Natural killer cell treated with Interleukin-12 subunit alpha and Interleukin-12 subunit beta and Interleukin-15 and Interleukin-18, amount 100 ng/mL, for 72 hours (primary cell): ENCODE measurements around the gene CARD8. TPM values are rescaled to one million over a fixed set of nuclear protein-coding genes. Genes with fewer than 3 reads are reported as not detected.
"Not testable (repeated sequence)": the region's sequence is repeated elsewhere in the genome, so short reads cannot be mapped to it uniquely, and the experiment has no call there.

Source experiments
- ATAC-seq, 2 donors: fragments of 150-1000 bp; cut with Tn5 transposase in 1 of 2; sonication (Bioruptor Pico), chemical (Tn5 transposase) in 1 of 2; 2 replicates each; pipeline ENCODE4 v1.10.0; 2021
- DNase-seq: peaks from one replicate; pipeline ENCODE4 v3.0.0; 2022; ENCODE audit warnings: low spot score
- H3K27ac Mint-ChIP-seq, 2 donors: 1 replicate in 1 of 2; 2 replicates in 1 of 2; pipeline ENCODE4 v1.8.0; 2022; ENCODE audit warnings: mixed read lengths in 2 of 2, mild to moderate bottlenecking in 1 of 2, moderate library complexity in 1 of 2
- H3K27me3 Mint-ChIP-seq, 2 donors: 1 replicate in 1 of 2; 2 replicates in 1 of 2; pipeline ENCODE4 v1.8.0; 2022; ENCODE audit warnings: mixed read lengths in 2 of 2
- H3K36me3 Mint-ChIP-seq: one replicate; pipeline ENCODE4 v1.8.0; 2022; ENCODE audit warnings: mixed read lengths
- H3K4me1 Mint-ChIP-seq, 2 donors: 1 replicate in 1 of 2; 2 replicates in 1 of 2; pipeline ENCODE4 v1.8.0; 2022; ENCODE audit warnings: low read depth in 2 of 2, mixed read lengths in 2 of 2, mild to moderate bottlenecking in 1 of 2
- H3K4me3 Mint-ChIP-seq: one replicate; pipeline ENCODE4 v1.8.0; 2022; ENCODE audit warnings: mixed read lengths
- H3K9me3 Mint-ChIP-seq: 2 replicates; pipeline ENCODE4 v1.8.0; 2022; ENCODE audit warnings: mixed read lengths
- total RNA-seq, 2 donors: library from RNA; stranded (reverse); gene quantifications; one replicate each; pipeline ENCODE4 v1.2.3, GENCODE V29; 2022

The CARD8 gene
- total RNA-seq, 2 donors from 2014 or later, result 172 to 176 TPM

DNA sequence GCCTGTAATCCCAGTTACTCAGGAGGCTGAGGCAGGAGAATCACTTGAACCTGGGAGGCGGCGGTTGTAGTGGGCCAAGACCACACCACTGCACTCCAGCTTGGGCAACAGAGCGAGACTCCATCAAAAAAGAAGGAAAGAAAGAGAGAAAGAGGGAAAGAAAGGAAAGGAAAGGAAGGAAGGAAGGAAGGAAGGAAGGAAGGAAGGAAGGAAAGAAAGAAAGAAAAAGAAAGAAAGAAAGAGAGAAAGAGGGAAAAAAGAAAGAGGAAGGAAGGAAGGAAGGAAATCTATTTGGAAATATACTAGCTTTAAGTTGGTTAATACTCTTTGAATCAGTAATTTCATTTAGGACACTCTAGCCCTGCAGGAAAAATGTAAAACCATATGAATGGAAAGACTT is 34.9 kb downstream of the CARD8 start:
- H3K4me3 Mint-ChIP-seq, ATAC-seq, H3K4me1 Mint-ChIP-seq, H3K9me3 Mint-ChIP-seq, H3K27ac Mint-ChIP-seq, DNase-seq, H3K27me3 Mint-ChIP-seq: not testable (repeated sequence)
- peaks cover 13% of the 10 kb centered on the region for H3K36me3 Mint-ChIP-seq

DNA sequence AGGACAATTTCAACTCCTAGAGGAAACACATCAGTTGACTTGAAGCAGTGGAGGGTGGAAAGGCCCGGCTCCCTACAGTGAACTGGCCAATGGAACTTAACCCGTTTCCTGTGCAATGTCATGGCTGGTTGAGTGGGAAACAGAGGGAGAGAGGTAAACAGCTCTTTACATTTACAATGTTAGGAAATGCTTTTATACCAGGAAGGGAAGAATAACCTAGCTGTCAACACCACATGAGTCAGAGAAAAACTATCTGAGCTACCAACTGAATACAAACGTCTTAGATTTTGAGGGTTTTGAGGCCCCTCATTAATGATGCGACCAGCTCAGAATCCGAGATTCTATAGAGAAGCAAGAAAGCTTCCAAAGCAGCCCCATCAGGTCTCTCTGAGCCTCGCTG is 36.7 kb downstream of the CARD8 start:
- Mint-ChIP-seq H3K27ac (peak overlapping the region in 1 of 2 donors; percentile 25), H3K9me3 (no peaks in the 10 kb centered on the region), H3K36me3 (peaks cover 21% of the 10 kb centered on the region), H3K27me3 (no peaks in the 10 kb centered on the region), H3K4me1 (peaks cover 2 to 4% of the 10 kb centered on the region in 2 donors), H3K4me3 (no peak overlapping the region)
- ATAC-seq, result no peak
- DNase-seq, result no peak

DNA sequence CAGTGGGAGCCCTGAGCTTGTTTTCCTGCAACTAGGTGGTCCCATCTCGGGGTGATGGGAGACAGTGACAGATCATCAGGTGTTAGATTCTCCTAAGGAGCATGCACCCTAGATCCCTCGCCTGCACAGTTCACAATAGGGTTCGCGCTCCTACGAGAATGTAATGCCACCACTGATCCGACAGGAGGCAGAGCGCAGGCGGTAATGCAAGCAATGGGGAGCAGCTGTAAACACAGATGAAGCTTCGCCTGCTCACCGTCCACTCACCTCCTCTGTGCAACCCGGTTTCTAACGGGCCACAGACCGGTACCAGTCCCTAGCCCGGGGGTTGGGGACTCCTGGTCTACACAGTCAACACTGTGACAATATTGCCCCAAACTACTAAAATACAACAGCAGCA is 38.8 kb downstream of the CARD8 start:
- Mint-ChIP-seq H3K27ac (no peak overlapping the region), H3K9me3 (no peaks in the 10 kb centered on the region), H3K27me3 (no peaks in the 10 kb centered on the region), H3K4me1 (peaks cover 6 to 11% of the 10 kb centered on the region in 2 donors), H3K36me3 (peaks cover 30% of the 10 kb centered on the region), H3K4me3 (no peak overlapping the region)
- ATAC-seq (no peak), DNase-seq (no peak)

DNA sequence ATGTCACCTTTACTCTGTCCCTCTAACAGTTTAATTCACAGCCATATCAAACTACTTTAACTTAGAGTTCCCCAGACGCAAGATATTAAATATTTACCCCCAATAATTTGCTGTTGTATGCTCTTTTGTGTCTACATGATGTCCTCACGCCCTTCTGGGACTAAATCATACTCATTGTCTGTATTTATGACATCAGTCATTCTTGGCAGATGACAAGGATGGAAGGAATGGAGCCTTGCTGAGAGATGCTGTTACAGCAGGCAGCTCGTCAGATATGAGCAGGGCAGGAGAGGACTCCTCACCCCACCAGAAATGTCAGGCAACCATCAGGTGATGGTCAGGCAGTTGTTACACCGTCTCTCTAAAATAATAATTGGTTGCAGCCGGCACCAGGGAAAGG is 41.8 kb downstream of the CARD8 start:
- H3K27ac Mint-ChIP-seq, result no peak overlapping the region
- no peak for ATAC-seq

DNA sequence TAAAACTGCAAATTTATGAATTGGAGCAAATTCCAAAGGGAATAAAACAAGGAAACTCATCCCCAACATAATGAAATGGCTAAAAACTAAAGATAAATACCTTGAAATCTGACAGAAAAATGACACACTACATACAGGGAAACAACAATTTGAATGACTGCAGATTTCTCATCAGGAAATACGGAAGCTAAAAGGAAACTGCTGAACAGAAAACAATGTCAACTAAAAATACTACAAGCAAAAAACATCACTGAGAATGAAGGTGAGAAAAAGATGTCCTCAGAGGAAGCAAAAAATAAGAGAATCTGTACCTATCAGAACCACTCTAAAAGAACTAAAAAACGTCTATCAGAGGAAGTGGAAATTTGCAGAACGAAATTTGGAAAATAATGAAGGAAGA is 45.7 kb downstream of the CARD8 start:
- no peak overlapping the region for H3K4me3 Mint-ChIP-seq
- peaks cover 15 to 22% of the 10 kb centered on the region in 2 donors for H3K4me1 Mint-ChIP-seq
- DNase-seq (no peak), ATAC-seq (no peak)
- peak overlapping the region in 1 of 2 donors; percentile 78 for H3K27ac Mint-ChIP-seq
- peaks cover 23% of the 10 kb centered on the region for H3K36me3 Mint-ChIP-seq
- no peaks in the 10 kb centered on the region for H3K9me3 Mint-ChIP-seq
- H3K27me3 Mint-ChIP-seq, result no peaks in the 10 kb centered on the region

More for the DNA sequence above, 41.8 kb downstream of the CARD8 start:
- Mint-ChIP-seq H3K4me3 (no peak overlapping the region), H3K4me1 (peaks cover 12 to 15% of the 10 kb centered on the region in 2 donors), H3K9me3 (no peaks in the 10 kb centered on the region), H3K36me3 (peaks cover 30% of the 10 kb centered on the region), H3K27me3 (no peaks in the 10 kb centered on the region)
- no peak for DNase-seq

DNA sequence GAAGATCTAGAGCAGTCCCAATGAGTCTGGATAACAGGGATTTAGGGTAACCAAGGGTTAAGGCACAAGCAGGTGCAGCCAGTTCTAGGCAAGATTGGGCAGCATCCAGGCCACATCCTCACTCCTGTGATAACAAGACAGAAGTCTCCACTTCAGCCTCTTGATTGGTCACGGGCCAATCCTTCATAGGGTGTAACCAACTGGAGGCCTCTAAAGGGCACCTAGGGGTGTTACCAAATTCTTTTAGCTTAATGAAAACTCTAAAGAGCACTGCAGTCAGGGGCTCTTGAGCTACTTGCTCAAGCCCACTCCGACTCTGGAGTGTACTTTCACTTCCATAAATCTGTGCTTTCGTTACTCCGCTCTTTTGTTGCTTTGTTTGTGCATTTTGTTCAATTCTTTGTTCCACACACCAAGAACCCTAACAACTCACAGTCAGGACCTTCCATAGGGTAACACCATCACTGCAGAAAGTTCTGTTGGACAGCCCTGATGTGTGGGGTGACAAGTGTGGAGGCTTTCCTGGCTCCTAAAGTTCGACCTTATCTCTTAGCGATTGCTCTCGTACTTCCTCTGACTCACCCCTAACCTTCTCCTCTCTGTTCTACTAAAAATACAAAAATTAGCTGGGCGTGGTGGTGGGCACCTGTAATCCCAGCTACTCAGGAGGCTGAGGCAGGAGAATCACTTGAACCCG is 49.2 kb downstream of the CARD8 start:
- ATAC-seq, result no peak
- Mint-ChIP-seq H3K4me3 (peak overlapping the region; percentile 39), H3K4me1 (peaks cover 11 to 15% of the 10 kb centered on the region in 2 donors)

DNA sequence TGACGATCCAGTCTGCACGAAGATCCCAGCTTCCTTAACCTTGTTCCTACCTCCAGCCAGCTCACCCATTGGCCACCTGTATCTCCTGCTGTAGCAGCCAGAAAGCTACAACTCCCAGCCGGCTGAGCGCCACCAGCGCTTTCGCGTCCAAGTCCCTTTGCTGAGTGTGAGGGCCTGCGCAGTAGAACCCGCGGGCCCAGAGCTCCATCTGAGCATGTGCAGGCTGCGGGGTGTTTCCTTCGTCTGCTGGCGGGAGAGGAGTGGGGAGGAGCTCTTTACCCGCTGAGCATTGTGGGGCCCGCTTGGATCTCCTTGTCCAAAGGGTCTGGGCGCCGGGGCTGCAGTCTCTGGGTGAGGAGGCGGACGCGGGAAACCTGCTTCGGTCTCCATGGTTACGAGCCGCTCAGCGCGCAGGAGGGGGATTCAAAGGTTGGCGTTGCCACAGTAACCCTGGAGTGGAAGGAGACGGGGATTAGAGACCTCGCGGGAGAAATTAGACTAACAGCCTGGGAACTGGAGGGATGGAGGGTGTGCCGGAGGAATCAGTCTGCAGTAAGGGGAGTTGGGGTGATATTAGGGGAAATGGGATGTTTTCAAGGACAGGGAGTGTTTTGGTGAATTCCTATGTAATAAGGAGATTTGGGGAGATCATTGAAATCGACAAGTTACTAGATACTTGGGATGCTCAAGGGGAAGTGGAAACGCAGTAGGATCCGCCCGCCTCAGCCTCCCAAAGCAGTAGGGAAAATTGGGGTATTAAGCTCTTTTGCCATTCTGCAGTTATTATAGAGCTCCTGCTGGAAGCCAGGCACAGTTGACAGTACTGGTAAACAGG is 51.7 kb downstream of the CARD8 start:
- ATAC-seq (peak; percentile 100), DNase-seq (peak; percentile 95)
- Mint-ChIP-seq H3K27me3 (no peaks in the 10 kb centered on the region), H3K27ac (no peak overlapping the region), H3K4me1 (peaks cover 9 to 10% of the 10 kb centered on the region in 2 donors), H3K9me3 (no peaks in the 10 kb centered on the region), H3K36me3 (no peaks in the 10 kb centered on the region), H3K4me3 (no peak overlapping the region)

More for the DNA sequence above, 49.2 kb downstream of the CARD8 start:
- Mint-ChIP-seq H3K27me3 (no peaks in the 10 kb centered on the region), H3K27ac (peak overlapping the region in 1 of 2 donors; percentile 58), H3K9me3 (no peaks in the 10 kb centered on the region), H3K36me3 (peaks cover 6% of the 10 kb centered on the region)
- DNase-seq, result no peak

DNA sequence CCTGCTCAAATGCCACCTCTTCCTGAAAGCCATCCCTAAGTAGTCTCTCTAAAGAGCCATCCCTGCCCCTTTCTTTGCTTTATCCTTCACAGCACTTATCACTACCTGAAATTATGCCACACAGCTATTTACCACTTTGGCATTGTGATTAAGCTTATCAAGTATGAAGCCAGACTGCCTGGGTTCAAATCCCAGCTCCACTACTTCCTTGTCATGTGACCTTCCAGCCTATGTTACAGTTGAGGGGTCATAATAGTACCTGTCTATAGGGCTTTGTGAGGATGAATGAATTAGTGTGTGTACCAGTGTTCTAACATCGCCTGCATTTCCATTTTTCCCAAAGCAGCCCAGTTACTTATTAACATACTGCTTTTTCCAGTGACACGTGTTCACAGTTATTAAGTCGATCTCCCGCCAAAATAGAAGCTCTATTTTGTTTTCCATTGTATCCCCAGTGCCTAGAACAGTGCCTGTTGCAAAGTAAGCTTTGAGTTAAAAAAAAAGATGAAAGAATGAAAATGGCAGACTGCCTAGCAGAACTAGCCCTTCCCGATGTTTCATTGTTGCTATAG is 52.4 kb downstream of the CARD8 start:
- Mint-ChIP-seq H3K27me3 (no peaks in the 10 kb centered on the region), H3K4me1 (peaks cover 9 to 10% of the 10 kb centered on the region in 2 donors), H3K9me3 (no peaks in the 10 kb centered on the region), H3K27ac (no peak overlapping the region), H3K4me3 (no peak overlapping the region), H3K36me3 (no peaks in the 10 kb centered on the region)
- ATAC-seq, result no peak
- DNase-seq, result no peak

DNA sequence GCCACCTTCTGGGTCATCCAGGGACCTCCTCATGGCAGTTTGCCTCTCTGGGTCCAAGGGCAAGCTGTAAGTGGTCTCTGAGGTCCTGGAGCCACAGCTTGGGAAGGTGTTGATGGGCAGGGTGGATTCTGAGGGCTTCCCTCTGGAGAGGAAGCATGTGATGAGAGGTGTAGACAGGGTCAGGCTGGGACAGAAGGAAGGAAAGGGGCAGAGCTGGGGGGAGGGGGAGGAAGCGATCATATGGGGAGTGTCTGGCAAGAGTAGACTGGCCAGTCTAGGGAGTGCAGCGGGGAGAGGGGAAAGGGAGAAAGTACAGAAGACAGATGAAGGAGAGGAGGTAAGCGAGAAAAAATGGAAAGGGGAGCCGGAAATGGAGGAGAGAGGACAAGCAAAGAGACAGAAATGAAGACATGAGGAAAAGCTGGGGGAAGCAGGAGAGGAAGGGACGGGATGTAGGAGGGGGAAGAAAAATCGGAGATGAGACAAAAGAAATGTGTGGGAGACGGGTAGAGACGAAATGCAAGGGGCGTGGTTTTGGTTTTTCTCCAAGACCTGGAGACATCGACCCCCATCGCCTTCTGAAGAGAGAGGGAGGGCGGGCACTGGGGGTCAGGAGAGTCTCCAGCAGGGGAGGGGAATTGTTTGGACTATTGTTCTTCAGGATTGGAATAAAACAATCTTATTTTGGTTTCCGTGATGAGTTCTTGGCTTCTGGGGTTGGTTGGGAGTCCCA is 58.6 kb downstream of the CARD8 start:
- Mint-ChIP-seq H3K27me3 (peaks cover 0 to 4% of the 10 kb centered on the region in 2 donors), H3K27ac (no peak overlapping the region), H3K4me1 (peaks cover 12 to 23% of the 10 kb centered on the region in 2 donors), H3K36me3 (no peaks in the 10 kb centered on the region), H3K4me3 (peak overlapping the region; percentile 26), H3K9me3 (no peaks in the 10 kb centered on the region)
- DNase-seq (peak; percentile 41), ATAC-seq (no peak)

DNA sequence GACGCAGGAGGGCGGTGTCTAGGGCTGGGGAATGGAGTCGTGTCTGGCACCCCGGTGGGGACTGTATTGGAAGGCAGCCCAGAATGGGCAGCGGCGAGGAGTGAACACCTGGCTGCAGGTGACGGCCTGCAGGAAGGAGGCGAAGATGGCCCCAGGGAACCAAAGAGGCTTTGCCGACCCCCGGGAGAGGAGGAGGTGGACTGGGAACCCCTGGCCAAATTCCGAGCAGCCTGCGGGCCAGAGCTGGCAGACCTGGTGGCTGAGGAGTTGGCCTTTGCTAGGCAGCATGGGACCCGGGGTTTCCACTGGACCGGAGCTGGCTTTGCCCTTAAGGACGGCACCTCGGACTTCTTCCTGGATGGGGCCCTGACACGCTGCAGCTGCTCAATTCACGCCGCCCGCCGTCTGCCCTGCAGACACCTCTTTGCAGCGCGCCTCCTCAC is 59.4 kb downstream of the CARD8 start:
- Mint-ChIP-seq H3K4me3 (no peak overlapping the region), H3K36me3 (no peaks in the 10 kb centered on the region), H3K4me1 (peaks cover 12 to 20% of the 10 kb centered on the region in 2 donors), H3K9me3 (no peaks in the 10 kb centered on the region), H3K27me3 (peaks cover 0 to 4% of the 10 kb centered on the region in 2 donors), H3K27ac (no peak overlapping the region)
- ATAC-seq (peak; percentile 21 to 45), DNase-seq (peak; percentile 56)

DNA sequence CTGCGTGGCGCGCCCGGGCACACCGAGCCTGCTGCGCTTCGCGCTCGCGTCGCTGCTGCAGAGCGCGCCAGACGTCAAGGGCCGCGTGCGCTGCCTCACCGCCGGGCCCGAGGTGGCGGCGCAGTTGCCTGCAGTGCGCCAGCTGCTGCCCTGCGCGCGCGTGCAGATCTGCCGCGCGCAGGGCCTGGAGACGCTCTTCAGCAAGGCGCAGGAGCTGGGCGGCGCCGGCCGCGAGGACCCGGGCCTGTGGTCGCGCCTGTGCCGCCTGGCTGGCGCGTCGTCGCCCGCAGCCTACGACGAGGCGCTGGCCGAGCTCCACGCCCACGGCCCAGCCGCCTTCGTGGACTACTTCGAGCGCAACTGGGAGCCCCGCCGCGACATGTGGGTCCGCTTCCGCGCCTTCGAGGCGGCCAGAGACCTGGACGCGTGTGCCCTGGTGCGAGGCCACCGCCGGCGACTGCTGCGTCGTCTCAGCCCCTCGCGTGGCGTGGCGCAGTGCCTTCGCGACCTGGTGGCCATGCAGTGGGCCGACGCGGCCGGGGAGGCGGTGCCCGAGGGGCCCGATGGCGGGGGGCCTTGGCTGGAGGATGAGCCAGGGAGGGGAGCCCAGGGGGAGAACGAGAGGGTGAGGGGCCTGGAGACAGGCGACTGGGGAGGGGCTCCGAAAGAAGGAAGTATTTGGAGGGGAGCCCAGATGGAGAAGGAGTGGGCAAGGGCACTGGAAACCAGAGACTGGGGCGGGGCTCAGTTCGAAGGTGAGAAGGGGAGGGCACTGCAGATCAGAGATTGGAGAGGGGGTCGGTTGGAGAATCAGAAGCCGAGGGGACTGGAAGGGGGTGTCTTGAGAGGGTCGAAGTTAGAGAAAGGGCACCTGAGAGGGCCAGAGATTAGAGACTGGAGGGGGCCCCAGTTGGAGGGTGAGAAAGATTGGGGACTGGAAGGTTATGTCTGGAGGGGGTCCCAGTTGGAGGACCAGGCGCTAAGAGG is 60.6 kb downstream of the CARD8 start:
- Mint-ChIP-seq H3K4me1 (peaks cover 12 to 22% of the 10 kb centered on the region in 2 donors), H3K27me3 (peaks cover 0 to 4% of the 10 kb centered on the region in 2 donors), H3K36me3 (no peaks in the 10 kb centered on the region), H3K4me3 (no peak overlapping the region), H3K9me3 (no peaks in the 10 kb centered on the region), H3K27ac (no peak overlapping the region)
- no peak for ATAC-seq
- DNase-seq, result peak; percentile 59

DNA sequence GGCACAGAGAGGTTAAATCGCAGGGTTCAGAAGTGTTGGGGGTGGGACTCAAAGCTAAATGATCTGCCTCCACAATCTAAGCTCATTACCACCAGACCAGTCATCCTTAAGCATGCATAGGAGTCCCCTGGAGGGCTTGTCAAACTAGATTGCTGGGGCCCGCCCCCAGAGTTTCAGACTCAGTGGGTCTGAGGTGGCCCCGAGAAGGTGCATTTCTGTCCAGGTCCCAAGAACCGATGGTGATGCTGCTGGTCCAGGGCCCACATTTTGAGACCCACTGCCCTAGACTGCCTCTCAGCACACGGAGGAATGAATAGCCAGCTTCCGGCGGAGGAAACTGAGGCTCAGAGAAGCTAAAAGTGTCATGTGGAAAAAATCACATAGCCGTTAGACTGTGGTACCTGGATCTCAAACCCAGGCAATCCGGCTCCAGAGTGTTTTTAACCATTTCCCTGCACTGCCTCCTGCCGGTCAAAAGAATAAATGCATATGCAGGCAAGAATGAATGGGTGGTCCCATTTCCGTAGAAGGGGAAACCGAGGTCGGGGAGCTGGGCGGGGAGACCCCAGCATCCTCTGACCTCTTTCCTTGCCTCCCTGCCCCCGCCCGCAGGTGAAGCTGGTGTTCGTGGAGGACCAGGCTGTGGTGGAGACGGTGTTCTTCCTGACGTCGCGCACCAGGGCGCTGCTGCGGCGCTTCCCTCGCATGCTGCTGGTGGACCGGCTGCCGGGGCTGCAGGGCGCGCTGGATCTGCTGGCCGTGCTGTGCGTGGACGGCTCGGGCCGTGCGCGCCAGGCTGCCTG is 61.5 kb downstream of the CARD8 start:
- H3K4me1 Mint-ChIP-seq, result peaks cover 12 to 19% of the 10 kb centered on the region in 2 donors
- DNase-seq, result peak; percentile 57
- H3K36me3 Mint-ChIP-seq, result no peaks in the 10 kb centered on the region
- no peaks in the 10 kb centered on the region for H3K9me3 Mint-ChIP-seq
- H3K27me3 Mint-ChIP-seq, result peaks cover 0 to 4% of the 10 kb centered on the region in 2 donors
- H3K27ac Mint-ChIP-seq, result no peak overlapping the region
- H3K4me3 Mint-ChIP-seq, result no peak overlapping the region
- ATAC-seq, result no peak
